Parathyroid adenoma (tissue), 2 donors: ENCODE results near the gene ZNF511.

Experiments
- H2AFZ ChIP-seq: fragments of 300-600 bp; sonication (generic); one replicate; pipeline ENCODE4 v1.7.0; 2017; ENCODE audit warnings: antibody characterized with exemption, mild to moderate bottlenecking
- H3K27ac ChIP-seq: fragments of 300-600 bp; sonication (generic); one replicate; pipeline ENCODE4 v1.7.0; 2017
- H3K27me3 ChIP-seq: fragments of 300-600 bp; sonication (generic); one replicate; pipeline ENCODE4 v1.7.0; 2017; ENCODE audit warnings: low read length; ENCODE audit not compliant: control insufficient read depth, insufficient read depth
- H3K36me3 ChIP-seq: fragments of 300-600 bp; sonication (generic); one replicate; pipeline ENCODE4 v1.7.0; 2017; ENCODE audit warnings: low read length; ENCODE audit not compliant: control insufficient read depth, insufficient read depth
- H3K4me1 ChIP-seq: fragments of 300-600 bp; sonication (generic); one replicate; pipeline ENCODE4 v1.7.0; 2017; ENCODE audit warnings: control low read depth
- H3K4me2 ChIP-seq: fragments of 300-600 bp; sonication (generic); one replicate; pipeline ENCODE4 v1.7.0; 2017; ENCODE audit warnings: low read length
- H3K4me3 ChIP-seq: fragments of 300-600 bp; sonication (generic); one replicate; pipeline ENCODE4 v1.7.0; 2017; ENCODE audit warnings: low read depth, low read length
- H3K79me2 ChIP-seq: fragments of 300-600 bp; sonication (generic); one replicate; pipeline ENCODE4 v1.7.0; 2017; ENCODE audit warnings: control low read depth
- H3K9ac ChIP-seq: fragments of 300-600 bp; sonication (generic); one replicate; pipeline ENCODE4 v1.7.0; 2017; ENCODE audit warnings: mild to moderate bottlenecking
- H3K9me3 ChIP-seq: fragments of 300-600 bp; sonication (generic); one replicate; pipeline ENCODE4 v1.7.0; 2017; ENCODE audit warnings: low read length; ENCODE audit not compliant: control insufficient read depth
- TF ChIP-seq, protein P1 (sequence below): fragments of 300-600 bp; sonication (generic); IDR thresholded peaks from one replicate; pipeline ENCODE4 v1.7.0; 2017; ENCODE audit warnings: antibody characterized with exemption, mild to moderate bottlenecking
- donor health status: primary hyperparathyroidism.

The ZNF511 gene

DNA sequence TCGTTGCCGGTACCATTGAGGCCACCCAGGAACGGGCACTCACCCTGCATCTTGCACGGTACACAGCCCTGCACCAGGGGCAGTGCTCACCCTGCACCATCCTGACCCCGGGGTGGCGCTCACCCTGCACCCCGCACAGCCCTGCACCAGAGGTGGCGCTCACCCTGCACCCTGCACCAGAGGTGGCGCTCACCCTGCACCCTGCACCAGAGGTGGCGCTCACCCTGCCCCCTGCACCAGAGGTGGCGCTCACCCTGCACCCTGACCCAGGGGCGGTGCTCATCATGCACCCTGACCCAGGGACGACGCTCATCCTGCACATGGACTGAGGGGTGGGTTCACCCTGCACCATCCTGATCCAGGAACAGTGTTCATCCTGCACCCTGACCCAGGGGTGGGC is 6.5 kb upstream of the ZNF511 start:
- Histone ChIP-seq H2AFZ (no peak overlapping the region), H3K9ac (no peak overlapping the region), H3K9me3 (no peaks in the 10 kb centered on the region), H3K4me3 (no peak overlapping the region), H3K27ac (no peak overlapping the region), H3K36me3 (no peaks in the 10 kb centered on the region), H3K79me2 (peaks cover 58% of the 10 kb centered on the region), H3K27me3 (no peaks in the 10 kb centered on the region), H3K4me1 (peaks cover 13% of the 10 kb centered on the region), H3K4me2 (no peak overlapping the region)
- TF ChIP-seq, protein P1, sequence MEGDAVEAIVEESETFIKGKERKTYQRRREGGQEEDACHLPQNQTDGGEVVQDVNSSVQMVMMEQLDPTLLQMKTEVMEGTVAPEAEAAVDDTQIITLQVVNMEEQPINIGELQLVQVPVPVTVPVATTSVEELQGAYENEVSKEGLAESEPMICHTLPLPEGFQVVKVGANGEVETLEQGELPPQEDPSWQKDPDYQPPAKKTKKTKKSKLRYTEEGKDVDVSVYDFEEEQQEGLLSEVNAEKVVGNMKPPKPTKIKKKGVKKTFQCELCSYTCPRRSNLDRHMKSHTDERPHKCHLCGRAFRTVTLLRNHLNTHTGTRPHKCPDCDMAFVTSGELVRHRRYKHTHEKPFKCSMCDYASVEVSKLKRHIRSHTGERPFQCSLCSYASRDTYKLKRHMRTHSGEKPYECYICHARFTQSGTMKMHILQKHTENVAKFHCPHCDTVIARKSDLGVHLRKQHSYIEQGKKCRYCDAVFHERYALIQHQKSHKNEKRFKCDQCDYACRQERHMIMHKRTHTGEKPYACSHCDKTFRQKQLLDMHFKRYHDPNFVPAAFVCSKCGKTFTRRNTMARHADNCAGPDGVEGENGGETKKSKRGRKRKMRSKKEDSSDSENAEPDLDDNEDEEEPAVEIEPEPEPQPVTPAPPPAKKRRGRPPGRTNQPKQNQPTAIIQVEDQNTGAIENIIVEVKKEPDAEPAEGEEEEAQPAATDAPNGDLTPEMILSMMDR: no peak

DNA sequence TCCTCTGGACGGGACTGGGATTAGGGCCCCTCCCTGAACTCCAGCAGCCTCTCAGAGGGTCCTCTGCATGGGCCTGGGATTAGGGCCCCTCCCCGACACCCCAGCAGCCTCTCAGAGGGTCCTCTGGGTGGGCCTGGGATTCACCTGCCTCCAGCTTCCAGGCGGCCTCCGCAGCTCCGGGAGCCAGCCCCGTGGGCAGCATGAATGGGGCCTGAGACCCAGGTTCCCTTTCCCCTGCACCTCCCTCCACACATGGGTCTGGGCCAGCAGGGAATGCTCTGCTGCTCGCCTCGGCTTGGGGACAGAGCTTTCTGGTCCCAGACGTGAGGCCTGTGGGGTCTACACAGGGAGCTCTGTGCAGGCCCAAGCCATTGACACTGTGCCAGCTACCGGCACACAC is 5.5 kb upstream of the ZNF511 start:
- Histone ChIP-seq H3K4me2 (no peak overlapping the region), H3K79me2 (peaks cover 58% of the 10 kb centered on the region), H2AFZ (no peak overlapping the region), H3K9me3 (no peaks in the 10 kb centered on the region), H3K4me1 (peaks cover 18% of the 10 kb centered on the region), H3K36me3 (no peaks in the 10 kb centered on the region), H3K9ac (no peak overlapping the region), H3K4me3 (no peak overlapping the region), H3K27me3 (no peaks in the 10 kb centered on the region), H3K27ac (no peak overlapping the region)
- TF ChIP-seq, protein P1: no peak

DNA sequence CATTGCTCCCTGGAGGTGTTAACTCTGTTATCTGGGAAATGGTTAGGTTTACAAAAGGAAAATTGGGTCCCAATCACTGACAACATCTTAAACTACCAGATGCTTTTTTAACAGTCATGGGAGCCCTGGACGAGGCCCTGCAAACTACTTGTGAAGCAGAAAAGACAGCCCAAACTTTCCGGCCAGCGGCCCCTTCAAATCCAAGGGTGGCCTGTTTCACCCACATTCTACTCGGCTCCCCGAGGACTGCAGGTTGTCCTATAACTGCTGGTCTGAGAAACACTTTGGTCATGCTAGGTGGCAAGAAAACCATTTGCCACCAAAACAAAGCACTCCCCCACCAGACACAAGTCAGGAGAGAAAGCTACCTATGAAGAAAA is 2.6 kb upstream of the ZNF511 start:
- H3K27ac ChIP-seq: peak overlapping the region; percentile 15
- peaks cover 18% of the 10 kb centered on the region for H3K4me1 ChIP-seq
- no peak overlapping the region for H3K4me2 ChIP-seq
- H3K36me3 ChIP-seq: no peaks in the 10 kb centered on the region
- H3K9ac ChIP-seq: no peak overlapping the region
- H3K4me3 ChIP-seq: no peak overlapping the region
- no peak overlapping the region for H2AFZ ChIP-seq
- peaks cover 47% of the 10 kb centered on the region for H3K79me2 ChIP-seq
- H3K9me3 ChIP-seq: no peaks in the 10 kb centered on the region
- TF ChIP-seq, protein P1: no peak
- H3K27me3 ChIP-seq: no peaks in the 10 kb centered on the region

GRCh38 chr10:133306941-133307379 is 1.8 kb upstream of the ZNF511 start:
- Histone ChIP-seq H3K9me3 (no peaks in the 10 kb centered on the region), H3K4me1 (peaks cover 18% of the 10 kb centered on the region), H3K4me3 (no peak overlapping the region), H3K9ac (no peak overlapping the region), H3K27me3 (no peaks in the 10 kb centered on the region), H3K36me3 (no peaks in the 10 kb centered on the region), H3K79me2 (peaks cover 45% of the 10 kb centered on the region), H3K27ac (no peak overlapping the region), H2AFZ (no peak overlapping the region), H3K4me2 (no peak overlapping the region)
- TF ChIP-seq, protein P1: no peak

- H2AFZ ChIP-seq: peak overlapping the region; percentile 84
- peaks cover 18% of the 10 kb centered on the region for H3K4me1 ChIP-seq
- H3K4me3 ChIP-seq: peak overlapping the region; percentile 76
- no peaks in the 10 kb centered on the region for H3K27me3 ChIP-seq
- H3K9me3 ChIP-seq: no peaks in the 10 kb centered on the region
- H3K79me2 ChIP-seq: peaks cover 38% of the 10 kb centered on the region
- no peaks in the 10 kb centered on the region for H3K36me3 ChIP-seq
- peak overlapping the region; percentile 95 for H3K27ac ChIP-seq
- TF ChIP-seq, protein P1: peak; percentile 91
- peak overlapping the region; percentile 82 for H3K9ac ChIP-seq
- H3K4me2 ChIP-seq: peak overlapping the region; percentile 88
Measured at GRCh38 chr10:133307776-133308420, 816 bp upstream of the ZNF511 start.
